Measurements from ENCODE around the gene DENND4A. TPM values are rescaled to one million over a fixed set of nuclear protein-coding genes. Genes with fewer than 3 reads are reported as not detected.

The DENND4A gene
- total RNA-seq, 1 experiment from 2014 or later, result 16.4 TPM

DNA sequence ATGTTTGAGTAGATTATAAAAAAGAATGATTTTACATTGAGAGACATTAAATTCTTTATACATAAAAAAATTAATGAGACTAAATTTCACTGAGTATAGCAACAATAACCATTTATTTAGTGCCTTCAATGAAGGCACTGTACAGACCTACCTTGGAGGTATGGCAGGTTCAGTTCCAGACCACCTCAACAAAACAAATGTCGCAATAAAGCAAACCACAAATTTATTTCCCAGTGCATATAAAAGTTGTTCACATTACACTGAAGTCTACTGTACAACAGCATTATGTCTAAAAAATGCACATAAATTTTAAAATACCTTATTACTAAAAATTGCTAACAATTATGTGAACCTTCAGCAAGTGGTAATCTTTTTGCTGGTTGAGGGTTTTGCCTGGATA, 111.5 kb downstream of the DENND4A start:
- no peak for DNase-seq (ENCODE audit: low read depth)

GRCh38 chr15:65676123-65676522, 116.0 kb downstream of the DENND4A start:
- no peak for DNase-seq (ENCODE audit: low read depth)

DNA sequence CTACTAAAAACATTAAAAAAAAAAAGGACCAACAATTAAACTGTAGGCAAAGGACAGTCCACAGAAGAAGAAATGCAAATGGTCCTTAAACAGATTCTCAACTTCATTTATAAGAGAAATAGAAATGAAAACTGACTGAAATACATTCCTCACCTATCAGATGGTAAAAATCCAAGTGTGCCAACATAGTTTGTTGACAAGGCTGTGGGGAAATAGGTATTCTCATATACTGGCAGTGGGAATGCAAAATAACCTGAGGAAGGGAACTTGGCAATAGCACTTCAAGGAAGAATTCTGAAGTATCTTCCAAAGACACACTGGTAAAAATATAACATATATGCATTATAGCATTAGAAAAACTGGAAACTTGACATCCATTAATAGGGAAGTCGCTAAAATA, 116.5 kb downstream of the DENND4A start:
- no peak for DNase-seq (ENCODE audit: low read depth)

GRCh38 chr15:65666257-65666656, 125.8 kb downstream of the DENND4A start:
- DNase-seq (ENCODE audit: low read depth), result peak; percentile 87

DNA sequence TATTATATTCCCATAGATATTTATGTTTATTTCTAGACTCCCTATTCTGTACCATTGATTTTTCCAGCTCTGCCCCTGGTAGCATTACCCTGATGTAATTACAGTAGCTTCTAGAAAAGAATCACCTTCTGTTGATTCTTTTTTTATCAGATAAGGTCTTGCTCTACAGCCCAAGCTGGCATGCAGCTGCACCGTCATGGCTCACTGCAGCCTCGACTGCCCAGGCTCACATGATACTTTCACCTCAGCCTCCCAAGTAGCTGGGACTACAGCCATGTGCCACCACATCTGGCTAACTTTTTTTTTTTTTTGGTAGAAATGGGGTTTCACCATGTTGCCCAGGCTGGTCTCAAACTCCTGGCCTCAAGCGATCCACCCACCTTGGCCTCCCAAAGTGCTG, 128.6 kb downstream of the DENND4A start:
- no peak for DNase-seq (ENCODE audit: low read depth)

GRCh38 chr15:65660927-65661326, 131.2 kb downstream of the DENND4A start:
- peak; percentile 31 for DNase-seq (ENCODE audit: low read depth)

- peak; percentile 26 for DNase-seq (ENCODE audit: low read depth)
Observed at GRCh38 chr15:65659502-65660052, 132.5 kb downstream of the DENND4A start.

DNA sequence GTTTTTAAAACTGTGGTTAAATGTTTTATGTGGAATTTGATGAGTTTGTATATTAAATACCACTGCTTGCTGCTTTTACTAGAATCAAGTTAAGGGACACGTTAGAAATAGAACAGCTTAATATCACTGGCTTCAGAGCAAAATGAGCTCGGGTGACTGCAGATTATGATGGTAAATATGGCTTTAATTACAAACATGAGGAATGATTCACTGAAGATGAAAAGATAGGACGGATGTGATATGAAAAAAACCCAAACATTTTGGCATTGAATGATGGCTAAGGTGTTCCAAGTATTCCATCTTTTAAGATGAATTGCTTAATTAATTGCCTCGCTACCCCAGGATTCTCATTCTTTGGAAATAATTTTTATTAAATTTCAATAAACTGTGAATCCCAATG, 136.6 kb downstream of the DENND4A start:
- no peak for DNase-seq (ENCODE audit: low read depth)

DNA sequence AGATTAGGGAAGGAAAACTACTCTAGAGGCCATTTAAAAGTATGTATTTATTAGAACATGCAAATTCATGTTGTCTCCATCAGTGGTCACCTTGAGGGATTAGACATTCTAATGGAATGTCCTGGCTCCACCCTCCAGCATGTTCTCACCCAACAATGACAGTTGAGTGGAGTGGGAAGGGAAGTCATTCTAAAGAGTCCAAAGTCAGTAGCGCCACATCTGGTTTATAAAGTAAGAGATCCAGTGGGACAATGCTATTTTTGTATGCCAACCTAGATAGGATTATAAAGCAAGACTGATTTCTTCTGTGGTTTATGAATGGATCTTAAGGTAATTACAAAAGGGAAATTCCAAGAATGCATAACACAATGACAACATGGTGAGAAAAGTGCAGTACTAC, 137.1 kb downstream of the DENND4A start:
- DNase-seq (ENCODE audit: low read depth), result peak; percentile 61

- no peak for DNase-seq (ENCODE audit: low read depth)
Observed at GRCh38 chr15:65653801-65654521, 138.1 kb downstream of the DENND4A start.

GRCh38 chr15:65653341-65653740, 138.8 kb downstream of the DENND4A start:
- peak; percentile 61 for DNase-seq (ENCODE audit: low read depth)

DNA sequence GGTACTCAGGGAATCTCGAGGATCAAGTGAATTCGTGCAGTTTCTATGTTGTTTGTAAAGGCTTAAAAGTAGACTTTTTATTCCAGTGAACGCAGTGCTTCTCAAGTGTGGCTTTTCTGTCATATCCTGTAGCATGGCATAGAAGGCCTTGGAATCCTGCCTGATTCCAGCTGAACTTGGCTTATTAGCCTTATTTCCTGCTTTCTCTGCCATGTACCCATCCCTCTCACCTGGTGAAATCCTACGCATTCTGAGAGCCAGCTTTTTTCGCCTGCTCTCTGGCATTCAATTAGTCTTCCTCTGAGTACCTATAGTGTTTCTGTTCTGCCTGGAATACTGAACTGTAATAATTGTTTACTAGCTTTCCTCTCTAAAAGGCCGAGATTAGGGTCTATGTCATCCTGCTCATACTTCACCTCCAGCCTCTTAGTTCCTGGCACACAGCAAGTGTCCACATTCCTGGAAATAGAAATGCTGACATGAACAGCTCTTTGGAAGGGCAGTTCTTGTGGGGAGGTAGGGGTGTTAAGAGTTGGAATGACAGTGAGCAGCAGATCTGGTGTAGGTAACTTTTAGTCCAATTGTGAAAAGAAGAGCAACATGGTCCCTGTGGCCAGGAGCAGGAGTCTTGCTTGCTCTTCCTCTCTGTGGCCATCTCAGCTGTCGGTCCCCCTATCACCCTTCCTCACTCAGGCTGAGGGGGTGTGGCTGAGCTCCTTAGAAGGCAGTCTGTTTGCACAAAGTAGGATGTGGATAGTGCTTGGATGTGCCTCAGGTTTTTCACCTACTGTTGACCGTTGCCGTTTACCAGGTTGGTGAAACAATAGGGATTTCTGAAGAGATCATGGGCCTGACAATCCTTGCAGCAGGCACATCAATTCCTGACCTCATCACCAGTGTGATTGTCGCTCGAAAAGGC, 140.0 kb downstream of the DENND4A start:
- no peak for DNase-seq (ENCODE audit: low read depth)

GRCh38 chr15:65651042-65651322, 141.1 kb downstream of the DENND4A start:
- DNase-seq (ENCODE audit: low read depth), result no peak

GRCh38 chr15:65650312-65651041, 141.6 kb downstream of the DENND4A start:
- DNase-seq (ENCODE audit: low read depth), result no peak

- DNase-seq (ENCODE audit: low read depth), result peak; percentile 60
Observed at GRCh38 chr15:65646486-65646885, 145.6 kb downstream of the DENND4A start.

DNA sequence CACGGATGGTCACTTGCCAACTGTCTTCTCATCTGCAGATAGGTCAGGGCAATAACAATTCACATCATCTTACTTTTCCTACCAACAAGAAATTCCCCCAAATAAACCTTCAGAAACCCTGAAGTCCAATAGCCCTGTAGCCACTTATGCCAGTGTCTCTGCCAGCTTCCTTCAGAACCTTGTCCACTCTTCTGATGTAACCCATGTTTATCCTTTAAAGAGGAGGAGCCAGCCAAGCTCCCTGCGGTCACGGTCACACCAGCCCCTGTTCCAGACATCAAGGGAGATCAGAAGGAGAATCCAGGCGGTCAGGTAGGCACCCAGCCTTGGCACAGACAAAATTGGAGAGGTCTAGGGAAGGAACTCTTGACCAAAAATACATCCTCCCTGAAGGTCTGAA, 146.7 kb downstream of the DENND4A start:
- no peak for DNase-seq (ENCODE audit: low read depth)

DNA sequence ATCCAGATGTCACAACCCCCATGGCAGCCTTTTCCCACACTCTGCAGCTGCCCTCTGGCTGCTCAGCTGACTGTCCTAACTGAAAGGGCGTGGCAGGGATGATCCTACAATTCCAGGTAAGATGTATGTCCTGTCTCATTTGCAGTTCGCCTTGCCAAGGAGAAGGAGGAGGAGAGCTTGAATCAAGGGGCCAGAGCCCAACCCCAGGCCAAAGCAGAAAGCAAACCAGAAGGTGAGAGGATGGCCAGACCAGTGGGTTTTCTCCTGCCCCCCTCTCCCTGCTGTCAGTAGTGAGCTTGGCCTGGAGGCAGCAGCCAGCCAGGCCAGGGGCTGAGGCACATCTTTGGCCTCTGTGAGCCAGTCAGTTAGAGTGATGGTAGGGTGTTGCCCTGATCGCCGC, 147.8 kb downstream of the DENND4A start:
- DNase-seq (ENCODE audit: low read depth), result no peak

DNA sequence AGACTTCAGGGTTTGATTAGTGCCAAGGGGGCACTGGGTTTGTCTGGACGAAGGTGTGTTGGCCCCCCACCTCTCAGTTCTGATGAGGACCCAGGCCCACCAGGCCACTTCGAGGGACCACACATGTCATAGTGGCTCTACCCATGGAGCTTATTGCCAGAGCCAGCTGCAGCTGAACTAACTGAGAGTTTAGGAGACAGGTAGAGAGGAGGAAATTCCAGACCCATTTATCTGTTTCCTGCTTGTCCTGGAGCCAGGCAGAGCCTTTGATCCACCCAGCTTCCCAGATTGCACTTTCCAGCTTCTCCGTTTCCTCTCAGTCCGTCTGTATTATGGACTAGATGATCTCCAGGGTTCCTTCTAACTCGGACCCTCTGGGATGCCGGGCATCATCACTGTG, 149.5 kb downstream of the DENND4A start:
- DNase-seq (ENCODE audit: low read depth), result no peak

- no peak for DNase-seq (ENCODE audit: low read depth)
Observed at GRCh38 chr15:65641768-65642475, 150.2 kb downstream of the DENND4A start.

- DNase-seq (ENCODE audit: low read depth), result no peak
Observed at GRCh38 chr15:65639509-65639908, 152.6 kb downstream of the DENND4A start.

DNA sequence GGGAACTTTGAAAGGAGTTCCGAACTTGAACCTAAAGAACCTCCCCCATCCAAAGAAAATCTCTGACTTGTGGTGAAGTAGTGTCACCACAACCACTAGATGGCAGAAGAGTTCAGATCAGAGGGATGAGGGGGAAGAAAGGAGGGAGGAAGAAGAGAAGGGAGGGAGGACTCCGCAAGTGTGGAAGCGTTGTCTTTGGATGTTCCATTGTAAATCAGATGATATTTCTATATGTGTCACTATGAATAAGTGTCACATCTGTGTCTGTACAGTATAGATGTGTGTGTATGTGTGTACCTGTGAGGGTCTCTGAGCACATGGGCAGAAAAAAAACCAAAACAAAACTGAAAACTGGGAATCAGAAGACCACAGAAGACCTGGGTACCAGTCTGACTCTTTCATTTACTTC, 153.4 kb downstream of the DENND4A start:
- peak; percentile 80 for DNase-seq (ENCODE audit: low read depth)

Data from LHCN-M2 (cell line).